B cell (primary cell): Measurements from ENCODE around the gene MAP1LC3B2. TPM values are rescaled to one million over a fixed set of nuclear protein-coding genes. Genes with fewer than 3 reads are reported as not detected.

Source experiments
- ATAC-seq: fragments of 200-7000 bp; cut with Tn5 transposase; one replicate; pipeline ENCODE4 v1.10.0; 2021; ENCODE audit warnings: low read depth, mild to moderate bottlenecking, moderate number of reproducible peaks, moderate library complexity
- CTCF ChIA-PET: fragments of 350-600 bp; sonication (Branson Sonifier 250); formaldehyde crosslinking; loops from one replicate; lab custom pipeline; 2021; ENCODE audit warnings: antibody characterized with exemption, inconsistent platforms; lab: Charles Lee
- POLR2A ChIA-PET: fragments of 350-600 bp; sonication (Branson Sonifier 250); formaldehyde crosslinking; loops from one replicate; lab custom pipeline; 2021; ENCODE audit warnings: antibody characterized with exemption; lab: Charles Lee
- DNase-seq: peaks from one replicate; pipeline ENCODE4 v3.0.0; 2013
- H2AFZ ChIP-seq: 2 replicates; pipeline ENCODE4 v1.6.1; 2012; ENCODE audit warnings: mild to moderate bottlenecking, low read depth, low read length; ENCODE audit not compliant: insufficient read depth, poor library complexity, severe bottlenecking
- H3K27ac ChIP-seq, 2 donors: 1 replicate in 1 of 2; 2 replicates in 1 of 2; pipeline ENCODE4 v1.5.1; 2012 to 2013; ENCODE audit warnings: low read length in 2 of 2, mild to moderate bottlenecking in 2 of 2, moderate library complexity in 1 of 2
- H3K27me3 ChIP-seq, 4 experiments: fragments of 200-600 bp in 1 of 4; sonication (generic) in 1 of 4; replicated peaks in 1 of 4; 1 replicate in 2 of 4; 2 replicates in 2 of 4; pipeline versions ENCODE4 v1.6.1 to v1.7.0; 2013 to 2016; ENCODE audit warnings: low read length in 3 of 4, mild to moderate bottlenecking in 2 of 4, mixed read lengths in 1 of 4, moderate library complexity in 1 of 4; ENCODE audit not compliant: insufficient read depth in 4 of 4, control insufficient read depth in 3 of 4; ENCODE audit errors: control extremely low read depth in 1 of 4
- H3K36me3 ChIP-seq, 2 experiments: replicated peaks in 1 of 2; 1 replicate in 1 of 2; 2 replicates in 1 of 2; pipeline versions ENCODE4 v1.6.1 to v1.7.1; 2013; ENCODE audit warnings: low read length in 1 of 2; ENCODE audit not compliant: insufficient read depth in 2 of 2, control insufficient read depth in 1 of 2; ENCODE audit errors: control extremely low read depth in 1 of 2, extremely low read depth in 1 of 2
- H3K4me1 ChIP-seq, 2 donors: fragments of 200-600 bp in 1 of 2; sonication (generic) in 1 of 2; 1 replicate in 1 of 2; 2 replicates in 1 of 2; pipeline versions ENCODE4 v1.5.1 to v1.6.1; 2013 to 2017; ENCODE audit warnings: low read length in 2 of 2; ENCODE audit not compliant: control insufficient read depth in 2 of 2, insufficient read depth in 2 of 2
- H3K4me2 ChIP-seq: replicated peaks from 2 replicates; pipeline ENCODE3; 2012; ENCODE audit warnings: mild to moderate bottlenecking, low read depth, low read length; ENCODE audit not compliant: poor library complexity, severe bottlenecking
- H3K4me3 ChIP-seq, 5 experiments: fragments of 200-600 bp in 1 of 5; sonication (generic) in 1 of 5; 1 replicate in 3 of 5; 2 replicates in 2 of 5; pipeline versions ENCODE4 v1.5.1 to v1.7.0; 2011 to 2016; ENCODE audit warnings: low read length in 4 of 5, mild to moderate bottlenecking in 4 of 5, low read depth in 2 of 5, control low read depth in 1 of 5, moderate library complexity in 1 of 5; ENCODE audit not compliant: insufficient read depth in 1 of 5; ENCODE audit errors: control extremely low read depth in 1 of 5, extremely low read depth in 1 of 5
- H3K79me2 ChIP-seq: fragments of 200-600 bp; sonication (generic); one replicate; pipeline ENCODE4 v1.6.0; 2016; ENCODE audit warnings: low read length; ENCODE audit not compliant: control insufficient read depth, insufficient read depth
- H3K9ac ChIP-seq: fragments of 200-600 bp; sonication (generic); 2 replicates; pipeline ENCODE4 v1.6.1; 2017; ENCODE audit warnings: mild to moderate bottlenecking, low read length, moderate library complexity
- H3K9me3 ChIP-seq, 3 donors: one replicate each; pipeline versions ENCODE4 v1.6.1 to v1.7.1; 2013; ENCODE audit warnings: low read length in 2 of 3; ENCODE audit not compliant: control insufficient read depth in 2 of 3, insufficient read depth in 1 of 3; ENCODE audit errors: control extremely low read depth in 1 of 3
- H4K20me1 ChIP-seq: 2 replicates; pipeline ENCODE4 v1.6.0; 2012; ENCODE audit warnings: mild to moderate bottlenecking, low read length; ENCODE audit not compliant: insufficient read depth, control insufficient read depth, poor library complexity, severe bottlenecking
- H3K27ac Mint-ChIP-seq: one replicate; pipeline ENCODE4 v1.8.0; 2021; ENCODE audit warnings: mixed read lengths
- H3K27me3 Mint-ChIP-seq: one replicate; pipeline ENCODE4 v1.8.0; 2021; ENCODE audit warnings: mixed read lengths
- H3K4me1 Mint-ChIP-seq: one replicate; pipeline ENCODE4 v1.8.0; 2021; ENCODE audit warnings: mixed read lengths
- H3K4me3 Mint-ChIP-seq: one replicate; pipeline ENCODE4 v1.8.0; 2021; ENCODE audit warnings: mixed read lengths
- H3K9me3 Mint-ChIP-seq: one replicate; pipeline ENCODE4 v1.8.0; 2022; ENCODE audit warnings: mixed read lengths; ENCODE audit not compliant: insufficient read depth
- EZH2 ChIP-seq: IDR thresholded peaks from 2 replicates; pipeline ENCODE4 v1.6.1; 2012; ENCODE audit warnings: borderline replicate concordance, low read depth, mild to moderate bottlenecking, moderate library complexity, low read length; ENCODE audit not compliant: insufficient read depth, poor library complexity, severe bottlenecking
- WGBS: methylation state at CpG from one replicate; pipeline ENCODE4 v1.1.5; 2013; ENCODE audit warnings: missing lambda C conversion rate; ENCODE audit not compliant: insufficient coverage; 5-methylcytosine and 5-hydroxymethylcytosine counted together
- intact Hi-C: fragments of 100-400 bp; cut with micrococcal nuclease; formaldehyde crosslinking; loops from one replicate; pipeline ENCODE4 v1.10.0; 2022
- polyA plus RNA-seq: library from polyadenylated mRNA; depleted of rRNA; stranded (reverse); fragments of >200 nt; gene quantifications from 2 replicates; pipeline ENCODE4 v1.2.3, GENCODE V29; 2012
- total RNA-seq, 2 donors: library from RNA; stranded (reverse); fragments of 120-200 nt in 1 of 2; gene quantifications; 1 replicate in 1 of 2; 2 replicates in 1 of 2; pipeline versions ENCODE4 v1.2.3 to v1.2.4, GENCODE V29; 2013 to 2022
- TF ChIP-seq, protein P1 (sequence below): fragments of 200-600 bp; IDR thresholded peaks from one replicate; pipeline ENCODE4 v1.8.0; 2022; ENCODE audit warnings: antibody characterized with exemption, mild to moderate bottlenecking

MAP1LC3B2 gene
- total and polyA plus RNA-seq, 2 donors (not counting 1 experiment from before 2014, with no cell fraction given), result 0.28 to 1.0 TPM

DNA sequence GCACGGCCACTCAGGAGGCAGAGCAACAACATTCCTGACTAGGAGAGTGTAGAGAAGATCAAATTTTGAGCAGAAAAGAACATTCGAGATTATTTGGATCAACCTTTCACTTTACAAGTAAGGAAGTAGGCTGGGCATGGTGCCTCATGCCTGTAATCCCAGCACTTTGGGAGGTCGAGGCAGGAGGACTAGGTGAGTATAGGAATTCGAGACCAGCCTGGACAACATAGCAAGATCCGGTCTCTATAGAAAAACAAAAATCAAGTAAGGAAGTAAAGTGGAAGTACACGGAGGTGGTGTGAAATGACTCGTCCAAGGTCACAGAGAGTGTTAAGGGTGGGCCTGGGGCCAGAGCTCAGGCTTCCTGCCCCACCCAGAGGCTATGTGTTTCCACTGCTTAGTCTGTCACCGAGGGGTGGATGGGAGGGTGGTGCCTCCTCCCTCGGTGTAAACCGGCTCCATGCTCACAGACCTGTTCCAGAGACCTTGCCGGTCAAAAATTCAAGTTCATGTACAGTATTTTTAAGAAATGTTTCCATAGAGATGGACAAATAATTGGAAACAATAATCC lies 51.9 kb downstream of the MAP1LC3B2 start:
- Histone ChIP-seq H3K9ac (no peak overlapping the region), H3K4me3 (no peak overlapping the region), H3K4me2 (no peak overlapping the region), H3K79me2 (no peaks in the 10 kb centered on the region), H3K27ac (no peak overlapping the region), H2AFZ (no peak overlapping the region), H3K9me3 (peaks cover 0 to 3% (median 0%) of the 10 kb centered on the region in 3 donors), H3K4me1 (peaks cover 0 to 4% of the 10 kb centered on the region in 2 donors), H4K20me1 (no peaks in the 10 kb centered on the region), H3K36me3 (no peaks in the 10 kb centered on the region), H3K27me3 (no peaks in the 10 kb centered on the region)
- Mint-ChIP-seq H3K9me3 (no peaks in the 10 kb centered on the region), H3K27ac (no peak overlapping the region), H3K4me1 (peaks cover 4% of the 10 kb centered on the region), H3K4me3 (no peak overlapping the region), H3K27me3 (no peaks in the 10 kb centered on the region)
- ATAC-seq, result no peak
- TF ChIP-seq, protein P1, sequence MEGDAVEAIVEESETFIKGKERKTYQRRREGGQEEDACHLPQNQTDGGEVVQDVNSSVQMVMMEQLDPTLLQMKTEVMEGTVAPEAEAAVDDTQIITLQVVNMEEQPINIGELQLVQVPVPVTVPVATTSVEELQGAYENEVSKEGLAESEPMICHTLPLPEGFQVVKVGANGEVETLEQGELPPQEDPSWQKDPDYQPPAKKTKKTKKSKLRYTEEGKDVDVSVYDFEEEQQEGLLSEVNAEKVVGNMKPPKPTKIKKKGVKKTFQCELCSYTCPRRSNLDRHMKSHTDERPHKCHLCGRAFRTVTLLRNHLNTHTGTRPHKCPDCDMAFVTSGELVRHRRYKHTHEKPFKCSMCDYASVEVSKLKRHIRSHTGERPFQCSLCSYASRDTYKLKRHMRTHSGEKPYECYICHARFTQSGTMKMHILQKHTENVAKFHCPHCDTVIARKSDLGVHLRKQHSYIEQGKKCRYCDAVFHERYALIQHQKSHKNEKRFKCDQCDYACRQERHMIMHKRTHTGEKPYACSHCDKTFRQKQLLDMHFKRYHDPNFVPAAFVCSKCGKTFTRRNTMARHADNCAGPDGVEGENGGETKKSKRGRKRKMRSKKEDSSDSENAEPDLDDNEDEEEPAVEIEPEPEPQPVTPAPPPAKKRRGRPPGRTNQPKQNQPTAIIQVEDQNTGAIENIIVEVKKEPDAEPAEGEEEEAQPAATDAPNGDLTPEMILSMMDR, result no peak
- no peak for TF ChIP-seq EZH2
- 91% methylated on average over 5 of the region's 11 CpGs for WGBS
- POLR2A ChIA-PET, result no interaction called here
- no peak for DNase-seq
- CTCF ChIA-PET, result interaction anchor here (1.1 to 3.0 kb wide), 3 partner anchors 12 to 468 kb away, joined by 3 to 16 read pairs (median 11); no protein-coding TSS in a partner anchor
- intact Hi-C loops, result no loop called here

DNA sequence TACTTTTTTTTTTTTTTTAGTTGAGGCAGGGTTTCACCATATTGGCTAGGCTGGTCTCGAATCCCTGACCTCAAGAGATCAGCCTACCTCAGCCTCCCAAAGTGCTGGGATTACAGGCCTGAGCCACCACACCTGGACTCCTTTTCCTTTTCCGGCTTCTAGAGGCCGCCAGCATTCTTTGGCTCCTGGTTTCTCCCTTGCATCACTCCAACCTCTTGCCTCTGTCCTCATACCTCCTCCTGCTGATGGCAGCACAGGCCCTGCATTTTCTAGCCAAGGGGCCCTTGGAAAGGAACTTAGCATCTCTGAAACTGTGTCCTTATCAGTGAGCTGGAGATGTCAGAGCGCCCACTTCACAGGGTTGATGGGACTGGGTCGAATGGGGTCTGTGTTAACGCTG lies 53.3 kb downstream of the MAP1LC3B2 start:
- Mint-ChIP-seq H3K27me3 (no peaks in the 10 kb centered on the region), H3K4me1 (peaks cover 4% of the 10 kb centered on the region), H3K4me3 (no peak overlapping the region), H3K27ac (no peak overlapping the region), H3K9me3 (no peaks in the 10 kb centered on the region)
- DNase-seq (no peak), ATAC-seq (no peak)
- ChIA-PET CTCF (no interaction called here), POLR2A (no interaction called here)
- H3K27me3 ChIP-seq, result no peaks in the 10 kb centered on the region
- no peak overlapping the region for H3K27ac ChIP-seq
- no peaks in the 10 kb centered on the region for H4K20me1 ChIP-seq
- intact Hi-C loops, result no loop called here
- no peaks in the 10 kb centered on the region for H3K36me3 ChIP-seq
- peaks cover 0 to 4% of the 10 kb centered on the region in 2 donors for H3K4me1 ChIP-seq
- no peaks in the 10 kb centered on the region for H3K79me2 ChIP-seq
- H3K9me3 ChIP-seq, result peaks cover 0 to 3% (median 0%) of the 10 kb centered on the region in 3 donors
- no peak overlapping the region for H2AFZ ChIP-seq
- no peak overlapping the region for H3K4me2 ChIP-seq
- no peak overlapping the region for H3K9ac ChIP-seq
- WGBS, result 88% methylated on average over 4 of the region's 6 CpGs
- no peak for TF ChIP-seq EZH2
- TF ChIP-seq, protein P1, result no peak
- H3K4me3 ChIP-seq, result no peak overlapping the region
